HEK293T (cell line): ENCODE data around the gene M1AP.

Source experiments
- CTCF ChIA-PET: fragments of 350-600 bp; formaldehyde crosslinking; extraction: SDS; loops from one replicate; lab custom pipeline; 2021; ENCODE audit warnings: antibody characterized with exemption, inconsistent platforms; lab: Yijun Ruan, JAX
- POLR2A ChIA-PET: fragments of 350-600 bp; formaldehyde crosslinking; extraction: SDS; loops from one replicate; lab custom pipeline; 2020; ENCODE audit warnings: antibody characterized with exemption, inconsistent platforms; lab: Yijun Ruan, JAX
- DNase-seq: peaks from one replicate; pipeline ENCODE4 v3.0.0; 2012; ENCODE audit warnings: mixed read lengths; ENCODE audit errors: extremely low spot score
- ARNT ChIP-seq: fragments of 450-650 bp; IDR thresholded peaks from 2 replicates; pipeline ENCODE4 v1.6.1; 2017; ENCODE audit warnings: mild to moderate bottlenecking
- BHLHE40 ChIP-seq: fragments of 450-650 bp; IDR thresholded peaks from 2 replicates; pipeline ENCODE4 v1.6.1; 2016; ENCODE audit warnings: mild to moderate bottlenecking, moderate library complexity, borderline replicate concordance
- CTBP1 ChIP-seq: fragments of 450-650 bp; IDR thresholded peaks from 2 replicates; pipeline ENCODE4 v1.6.1; 2016; ENCODE audit warnings: borderline replicate concordance
- ELF4 ChIP-seq: fragments of 450-650 bp; IDR thresholded peaks from 2 replicates; pipeline ENCODE4 v1.6.1; 2017; ENCODE audit warnings: antibody characterized with exemption
- FOXA1 ChIP-seq: fragments of 450-650 bp; IDR thresholded peaks from 2 replicates; pipeline ENCODE4 v1.6.1; 2016; ENCODE audit warnings: mild to moderate bottlenecking
- FOXK2 ChIP-seq: fragments of 450-650 bp; IDR thresholded peaks from 2 replicates; pipeline ENCODE4 v1.6.1; 2016; ENCODE audit warnings: mild to moderate bottlenecking
- FOXM1 ChIP-seq: fragments of 450-650 bp; IDR thresholded peaks from 2 replicates; pipeline ENCODE4 v1.6.1; 2017; ENCODE audit warnings: mild to moderate bottlenecking, borderline replicate concordance
- HDGF ChIP-seq: fragments of 450-650 bp; IDR thresholded peaks from 2 replicates; pipeline ENCODE4 v1.6.1; 2017; ENCODE audit warnings: antibody characterized with exemption, borderline replicate concordance
- L3MBTL2 ChIP-seq: fragments of 450-650 bp; conservative IDR thresholded peaks from 2 replicates; pipeline ENCODE4 v1.6.1; 2016; ENCODE audit warnings: mild to moderate bottlenecking
- LEF1 ChIP-seq: fragments of 450-650 bp; IDR thresholded peaks from 2 replicates; pipeline ENCODE4 v1.6.1; 2017; ENCODE audit warnings: mild to moderate bottlenecking, borderline replicate concordance
- NFRKB ChIP-seq: fragments of 450-650 bp; IDR thresholded peaks from 2 replicates; pipeline ENCODE4 v1.6.1; 2016; ENCODE audit warnings: mild to moderate bottlenecking, moderate library complexity
- PKNOX1 ChIP-seq: fragments of 450-650 bp; IDR thresholded peaks from 2 replicates; pipeline ENCODE4 v1.6.1; 2016
- SP1 ChIP-seq: fragments of 450-650 bp; IDR thresholded peaks from 2 replicates; pipeline ENCODE4 v1.6.1; 2017
- SUZ12 ChIP-seq: fragments of 450-650 bp; IDR thresholded peaks from 2 replicates; pipeline ENCODE4 v1.6.1; 2016; ENCODE audit warnings: mild to moderate bottlenecking
- TARDBP ChIP-seq: fragments of 450-650 bp; IDR thresholded peaks from 2 replicates; pipeline ENCODE4 v1.6.1; 2016
- ZNF384 ChIP-seq: fragments of 450-650 bp; IDR thresholded peaks from 2 replicates; pipeline ENCODE4 v1.6.1; 2016

Gene M1AP

GRCh38 chr2:74514368-74515270 is 133.5 kb downstream of the M1AP start, which contains the start of gene TLX2:
TLX2 (plus strand) TSS chr2:74514450; CDS start chr2:74514807, 357 bp downstream.
- DNase-seq, result no peak
- TF ChIP-seq PKNOX1 (no peak), CTBP1 (no peak), SUZ12 (no peak), FOXA1 (no peak), SP1 (no peak), ELF4 (no peak), L3MBTL2 (no peak)
- POLR2A ChIA-PET, result no interaction called here
- CTCF ChIA-PET, result no interaction called here

GRCh38 chr2:74513605-74514367 is 134.3 kb downstream of the M1AP start:
- CTCF ChIA-PET, result no interaction called here
- no peak for DNase-seq

GRCh38 chr2:74512744-74513604 is 135.2 kb downstream of the M1AP start:
- TF ChIP-seq ELF4 (no peak), SP1 (no peak), SUZ12 (no peak), ZNF384 (no peak), LEF1 (no peak), TARDBP (no peak), PKNOX1 (no peak), HDGF (no peak), NFRKB (no peak), CTBP1 (no peak), ARNT (no peak), BHLHE40 (no peak), FOXM1 (no peak), L3MBTL2 (no peak), FOXA1 (no peak)
- DNase-seq, result no peak
- ChIA-PET POLR2A (interaction anchor here (1.4 kb wide), 1 partner anchor 17 kb away, joined by 4 read pairs; the partner anchor contains the start of genes AUP1 and HTRA2), CTCF (no interaction called here)

More at GRCh38 chr2:74513605-74514367, 134.3 kb downstream of the M1AP start:
- POLR2A ChIA-PET, result interaction anchor here (1.4 kb wide), 1 partner anchor 16 kb away, joined by 4 read pairs; the partner anchor contains the start of genes AUP1 and HTRA2
- no peak for TF ChIP-seq SP1

- POLR2A ChIA-PET, result interaction anchor here (6.4 kb wide), 1 partner anchor 18 kb away, joined by 70 read pairs; the partner anchor contains the start of genes AUP1, DQX1 and HTRA2
- no peak for DNase-seq
- CTCF ChIA-PET, result interaction anchor here (0.7 kb wide), 1 partner anchor 1078 kb away, joined by 5 read pairs; no protein-coding TSS in a partner anchor
- TF ChIP-seq PKNOX1 (no peak), FOXA1 (no peak), BHLHE40 (no peak), ARNT (no peak), TARDBP (no peak), CTBP1 (no peak), L3MBTL2 (no peak), NFRKB (no peak), FOXK2 (no peak), ELF4 (no peak)
Observed at GRCh38 chr2:74511104-74511989, 136.8 kb downstream of the M1AP start.

- no peak for DNase-seq
- TF ChIP-seq NFRKB (no peak), FOXA1 (no peak), L3MBTL2 (no peak), LEF1 (no peak), BHLHE40 (no peak), HDGF (no peak), ELF4 (no peak), FOXM1 (no peak), SUZ12 (no peak)
- CTCF ChIA-PET, result no interaction called here
- POLR2A ChIA-PET, result interaction anchor here (0.9 to 6.4 kb wide), 5 partner anchors 8 to 75 kb away, joined by 3 to 70 read pairs (median 4); partner anchors contain the start of genes AUP1, CCDC142, DQX1 and HTRA2
Observed at GRCh38 chr2:74510272-74510671, 137.9 kb downstream of the M1AP start.
